Spleen (tissue), 7 donors: Measurements from ENCODE around the gene GYPC.

ENCODE experiments used
- CTCF ChIP-seq, 11 experiments: fragments of 200-600 bp in 7 of 11; fragments of 450-650 bp in 4 of 11; sonication (generic) in 4 of 11; IDR thresholded peaks in 8 of 11; conservative IDR thresholded peaks in 3 of 11; 1 replicate in 7 of 11; 2 replicates in 4 of 11; pipeline versions ENCODE4 v1.4.0 to v1.8.0; 2016 to 2021; ENCODE audit warnings: antibody characterized with exemption in 11 of 11, inconsistent platforms in 4 of 11, mild to moderate bottlenecking in 1 of 11
- POLR2A ChIP-seq, 3 donors: fragments of 450-650 bp; IDR thresholded peaks; one replicate each; pipeline ENCODE4 v1.5.1; 2017; ENCODE audit warnings: antibody characterized with exemption in 3 of 3, mild to moderate bottlenecking in 1 of 3
- donor health status: DM: no; HTN: no; CAD: no; lungs with moderate emphysema.
- donor health status: DM: no; HTN: no; CAD: no.
- donor health status: DM: no; HTN: no; CAD: no.

- TF ChIP-seq POLR2A (IDR thresholded peaks at IDR 0.05) = no peak
- no peak for TF ChIP-seq CTCF (IDR thresholded peaks at IDR 0.05 in 8 of 11, conservative IDR thresholded peaks at IDR 0.05 in 3 of 11)
Measured at GRCh38 chr2:126678269-126679065, 22.5 kb downstream of the GYPC start.
